UCSD-AML1 (cell line): ENCODE results near the gene GPRIN3.
"Not testable (repeated sequence)": the region's sequence is repeated elsewhere in the genome, so short reads cannot be mapped to it uniquely, and the experiment has no call there.

Experiments
- DNase-seq: peaks from one replicate; lab custom pipeline; 2025; ENCODE audit not compliant: unreplicated experiment; lab: John Stamatoyannopoulos, UW

GPRIN3 gene

GRCh38 chr4:89259301-89260028 lies 48.1 kb downstream of the GPRIN3 start:
- no peak for DNase-seq

- no peak for DNase-seq
Observed at GRCh38 chr4:89258506-89258905, 49.1 kb downstream of the GPRIN3 start.

- DNase-seq, result no peak
Observed at GRCh38 chr4:89257376-89257775, 50.2 kb downstream of the GPRIN3 start.

GRCh38 chr4:89256203-89256800 lies 51.3 kb downstream of the GPRIN3 start:
- no peak for DNase-seq

GRCh38 chr4:89254847-89255246 lies 52.8 kb downstream of the GPRIN3 start:
- peak; percentile 16 for DNase-seq

- not testable (repeated sequence) for DNase-seq
Observed at GRCh38 chr4:89254347-89254746, 53.3 kb downstream of the GPRIN3 start.

GRCh38 chr4:89253935-89254334 lies 53.7 kb downstream of the GPRIN3 start:
- DNase-seq, result no peak

GRCh38 chr4:89253311-89253710 lies 54.3 kb downstream of the GPRIN3 start:
- DNase-seq, result no peak

GRCh38 chr4:89251396-89251795 lies 56.2 kb downstream of the GPRIN3 start:
- DNase-seq, result no peak

- DNase-seq, result no peak
Observed at GRCh38 chr4:89249716-89250361, 57.8 kb downstream of the GPRIN3 start.

GRCh38 chr4:89249313-89249712 lies 58.3 kb downstream of the GPRIN3 start:
- no peak for DNase-seq

- no peak for DNase-seq
Observed at GRCh38 chr4:89248879-89249281, 58.7 kb downstream of the GPRIN3 start.

GRCh38 chr4:89247951-89248350 lies 59.6 kb downstream of the GPRIN3 start:
- DNase-seq, result no peak

- DNase-seq, result no peak
Observed at GRCh38 chr4:89245459-89245858, 62.1 kb downstream of the GPRIN3 start.

- no peak for DNase-seq
Observed at GRCh38 chr4:89243733-89244252, 63.8 kb downstream of the GPRIN3 start.

GRCh38 chr4:89242864-89243732 lies 64.5 kb downstream of the GPRIN3 start:
- DNase-seq, result no peak

GRCh38 chr4:89242216-89242615 lies 65.4 kb downstream of the GPRIN3 start:
- DNase-seq, result no peak

- DNase-seq, result no peak
Observed at GRCh38 chr4:89230271-89230670, 77.3 kb downstream of the GPRIN3 start.

GRCh38 chr4:89226665-89227574 lies 80.7 kb downstream of the GPRIN3 start:
- peak; percentile 48 for DNase-seq

GRCh38 chr4:89222170-89222569 lies 85.4 kb downstream of the GPRIN3 start:
- DNase-seq, result no peak
